ENCODE measurements around the gene FBXL3.

- TF ChIP-seq, protein P1, sequence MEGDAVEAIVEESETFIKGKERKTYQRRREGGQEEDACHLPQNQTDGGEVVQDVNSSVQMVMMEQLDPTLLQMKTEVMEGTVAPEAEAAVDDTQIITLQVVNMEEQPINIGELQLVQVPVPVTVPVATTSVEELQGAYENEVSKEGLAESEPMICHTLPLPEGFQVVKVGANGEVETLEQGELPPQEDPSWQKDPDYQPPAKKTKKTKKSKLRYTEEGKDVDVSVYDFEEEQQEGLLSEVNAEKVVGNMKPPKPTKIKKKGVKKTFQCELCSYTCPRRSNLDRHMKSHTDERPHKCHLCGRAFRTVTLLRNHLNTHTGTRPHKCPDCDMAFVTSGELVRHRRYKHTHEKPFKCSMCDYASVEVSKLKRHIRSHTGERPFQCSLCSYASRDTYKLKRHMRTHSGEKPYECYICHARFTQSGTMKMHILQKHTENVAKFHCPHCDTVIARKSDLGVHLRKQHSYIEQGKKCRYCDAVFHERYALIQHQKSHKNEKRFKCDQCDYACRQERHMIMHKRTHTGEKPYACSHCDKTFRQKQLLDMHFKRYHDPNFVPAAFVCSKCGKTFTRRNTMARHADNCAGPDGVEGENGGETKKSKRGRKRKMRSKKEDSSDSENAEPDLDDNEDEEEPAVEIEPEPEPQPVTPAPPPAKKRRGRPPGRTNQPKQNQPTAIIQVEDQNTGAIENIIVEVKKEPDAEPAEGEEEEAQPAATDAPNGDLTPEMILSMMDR (IDR thresholded peaks at IDR 0.05), result no peak
- no peak for TF ChIP-seq POLR2A (IDR thresholded peaks at IDR 0.05)
Observed at GRCh38 chr13:77031656-77032243, 4.8 kb upstream of the FBXL3 start.
